ENCODE measurements around the gene PILRB.

Gene PILRB

DNA sequence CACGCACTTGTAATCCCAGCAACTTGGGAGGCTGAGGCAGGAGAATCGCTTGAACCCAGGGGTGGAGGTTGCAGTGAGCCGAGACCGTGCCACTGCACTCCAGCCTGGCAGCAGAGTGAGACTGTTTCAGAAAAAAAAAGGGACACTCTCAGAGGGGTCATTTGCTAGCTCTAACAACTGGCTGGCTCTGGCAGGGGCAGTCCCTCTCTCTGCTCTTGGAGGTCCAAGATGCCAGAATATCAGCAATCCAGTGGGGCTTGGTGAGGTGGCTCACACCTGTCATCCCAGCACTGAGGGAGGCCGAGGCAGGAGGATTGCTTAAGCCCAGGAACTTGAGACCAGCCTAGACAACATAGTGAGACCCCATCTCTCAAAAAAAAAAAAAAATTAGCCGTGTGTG, 12.8 kb downstream of the PILRB start:
- TF ChIP-seq, protein P1, sequence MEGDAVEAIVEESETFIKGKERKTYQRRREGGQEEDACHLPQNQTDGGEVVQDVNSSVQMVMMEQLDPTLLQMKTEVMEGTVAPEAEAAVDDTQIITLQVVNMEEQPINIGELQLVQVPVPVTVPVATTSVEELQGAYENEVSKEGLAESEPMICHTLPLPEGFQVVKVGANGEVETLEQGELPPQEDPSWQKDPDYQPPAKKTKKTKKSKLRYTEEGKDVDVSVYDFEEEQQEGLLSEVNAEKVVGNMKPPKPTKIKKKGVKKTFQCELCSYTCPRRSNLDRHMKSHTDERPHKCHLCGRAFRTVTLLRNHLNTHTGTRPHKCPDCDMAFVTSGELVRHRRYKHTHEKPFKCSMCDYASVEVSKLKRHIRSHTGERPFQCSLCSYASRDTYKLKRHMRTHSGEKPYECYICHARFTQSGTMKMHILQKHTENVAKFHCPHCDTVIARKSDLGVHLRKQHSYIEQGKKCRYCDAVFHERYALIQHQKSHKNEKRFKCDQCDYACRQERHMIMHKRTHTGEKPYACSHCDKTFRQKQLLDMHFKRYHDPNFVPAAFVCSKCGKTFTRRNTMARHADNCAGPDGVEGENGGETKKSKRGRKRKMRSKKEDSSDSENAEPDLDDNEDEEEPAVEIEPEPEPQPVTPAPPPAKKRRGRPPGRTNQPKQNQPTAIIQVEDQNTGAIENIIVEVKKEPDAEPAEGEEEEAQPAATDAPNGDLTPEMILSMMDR (IDR thresholded peaks at IDR 0.05), result no peak

DNA sequence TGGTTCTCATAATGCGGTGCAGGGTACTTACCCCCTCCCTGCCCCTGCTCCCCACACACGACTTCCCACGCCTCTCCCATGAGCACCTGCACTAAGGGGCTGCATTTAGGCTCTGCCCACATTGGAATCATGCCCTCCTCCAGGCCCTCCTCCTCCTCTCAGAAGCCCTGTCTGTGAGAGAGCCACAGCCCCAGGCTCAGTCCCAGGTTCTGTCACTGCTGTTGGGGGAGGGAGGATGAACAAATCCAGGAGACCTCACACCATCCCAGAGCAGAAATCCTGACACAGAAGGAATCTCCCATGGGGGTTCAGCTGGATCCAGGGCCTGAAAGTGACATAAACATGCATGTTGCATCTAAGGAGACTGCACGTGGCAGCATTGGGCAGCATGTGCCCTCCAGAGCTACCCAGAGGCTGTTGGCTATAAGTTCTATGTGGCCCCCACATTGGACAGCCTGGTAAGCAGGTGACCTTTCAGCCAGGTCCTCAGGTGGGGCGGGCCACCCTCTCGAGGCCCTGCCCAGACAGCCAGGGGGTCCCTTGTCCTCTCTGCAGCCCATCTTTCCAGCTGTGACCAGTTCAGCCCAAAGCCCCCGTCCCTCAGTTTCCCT, 13.7 kb downstream of the PILRB start:
- TF ChIP-seq, protein P1 (IDR thresholded peaks at IDR 0.05), result no peak

DNA sequence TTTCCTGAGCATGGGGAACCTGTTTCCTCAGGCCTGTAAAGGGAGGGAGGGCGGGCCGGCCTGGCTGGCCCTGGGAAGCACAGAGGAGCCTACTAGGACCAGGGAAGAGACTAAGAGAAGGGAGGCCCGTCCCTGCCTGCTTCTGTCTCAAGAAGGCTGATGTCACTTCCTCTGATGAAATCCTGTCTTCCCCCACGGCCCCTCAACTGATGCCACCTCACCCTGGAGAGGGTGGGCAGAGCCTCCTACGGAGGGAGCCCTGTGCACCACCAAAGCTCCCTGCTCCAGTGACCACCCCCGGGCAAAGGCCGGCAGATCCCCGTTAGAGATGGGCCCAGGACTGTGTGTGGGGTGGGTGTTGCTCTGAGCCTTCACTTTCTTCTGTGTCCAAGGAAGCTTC, 14.3 kb downstream of the PILRB start:
- TF ChIP-seq, protein P1 (IDR thresholded peaks at IDR 0.05), result no peak

DNA sequence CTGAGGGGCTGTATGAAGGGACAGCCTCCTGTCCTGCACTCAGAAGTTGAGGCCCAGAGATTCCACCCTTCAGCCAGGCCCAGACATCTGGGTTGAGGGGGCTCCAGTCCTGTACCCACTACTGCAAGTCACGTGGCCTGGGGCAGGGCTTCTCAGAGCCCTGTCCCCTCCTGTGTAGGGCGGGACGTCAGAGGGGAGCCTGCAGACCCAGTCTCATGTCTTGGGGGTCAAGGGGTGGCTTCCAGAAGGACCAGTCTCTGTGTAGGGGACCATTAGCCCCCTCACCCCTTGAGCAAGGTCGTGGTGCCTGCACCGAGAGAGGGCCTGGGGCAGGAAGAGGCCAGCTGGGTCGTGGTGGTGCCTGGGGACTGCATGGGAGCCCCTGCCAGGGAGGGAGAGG, 14.8 kb downstream of the PILRB start:
- TF ChIP-seq, protein P1 (IDR thresholded peaks at IDR 0.05), result no peak

DNA sequence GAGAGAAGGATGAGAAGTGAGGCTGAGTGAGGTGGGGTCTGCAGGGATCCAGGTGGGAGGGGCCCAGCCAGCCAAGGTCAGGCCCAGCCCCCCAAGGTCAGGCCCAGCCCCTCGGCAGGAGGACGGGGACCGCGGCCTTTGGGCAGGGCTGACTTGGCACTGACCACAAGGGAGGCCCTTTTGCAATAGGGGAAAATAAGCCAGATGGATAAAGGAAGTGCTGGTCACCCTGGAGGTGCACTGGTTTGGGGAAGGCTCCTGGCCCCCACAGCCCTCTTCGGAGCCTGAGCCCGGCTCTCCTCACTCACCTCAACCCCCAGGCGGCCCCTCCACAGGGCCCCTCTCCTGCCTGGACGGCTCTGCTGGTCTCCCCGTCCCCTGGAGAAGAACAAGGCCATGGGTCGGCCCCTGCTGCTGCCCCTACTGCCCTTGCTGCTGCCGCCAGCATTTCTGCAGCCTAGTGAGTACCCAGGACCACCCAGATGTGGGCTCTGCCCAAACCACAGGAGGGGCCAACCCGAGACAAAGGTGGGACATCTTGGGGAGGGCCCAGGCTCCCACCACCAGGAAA, 15.4 kb downstream of the PILRB start, which contains the start of gene PILRA:
TSS of gene PILRA (plus strand) at position 227 of the 571 bp plus-strand sequence. CDS start at position 397, 170 bp downstream.
- TF ChIP-seq, protein P1 (IDR thresholded peaks at IDR 0.05), result no peak

DNA sequence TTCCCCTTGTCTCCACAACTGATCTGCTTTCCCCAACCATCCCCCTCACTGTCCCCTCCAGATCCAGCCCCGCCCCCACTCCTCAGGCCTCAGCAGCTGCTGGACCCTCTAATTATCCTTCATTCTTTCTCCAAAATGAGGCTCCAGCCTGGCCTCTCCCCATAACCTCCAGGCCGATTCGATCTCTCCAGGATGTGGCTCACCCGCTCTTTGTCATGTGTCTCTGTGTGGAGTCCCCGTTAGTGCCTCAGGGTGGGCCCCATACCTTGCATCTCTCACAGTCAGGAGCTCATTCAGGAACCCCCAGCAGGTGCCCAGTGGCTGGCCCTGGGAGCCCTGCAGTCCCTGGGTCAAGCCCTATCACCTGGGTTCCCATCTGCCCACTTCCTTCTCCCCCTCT, 16.7 kb downstream of the PILRB start:
- TF ChIP-seq, protein P1 (IDR thresholded peaks at IDR 0.05), result no peak

DNA sequence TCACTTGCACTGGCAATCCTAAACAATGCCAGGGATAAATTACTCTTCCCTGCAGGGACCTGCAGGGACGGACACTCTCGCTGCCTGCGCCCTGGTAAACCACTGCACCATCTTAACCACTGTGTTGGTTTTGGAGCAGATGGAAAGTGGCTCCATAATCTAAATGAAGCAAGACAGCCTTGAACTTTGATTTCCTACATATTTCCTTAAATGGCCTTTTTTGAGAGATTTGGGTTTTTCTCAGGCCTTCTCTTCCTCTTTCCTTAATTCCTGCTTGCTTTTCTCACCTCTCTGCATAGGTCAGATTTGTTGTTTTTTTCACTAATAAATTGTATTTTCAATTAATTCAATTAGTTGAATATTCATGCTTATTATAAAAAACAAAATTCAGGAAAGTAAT, 18.1 kb downstream of the PILRB start:
- TF ChIP-seq, protein P1 (IDR thresholded peaks at IDR 0.05), result no peak
